ENCODE measurements around the gene CHST12. TPM values are rescaled to one million over a fixed set of nuclear protein-coding genes. Genes with fewer than 3 reads are reported as not detected.

Gene CHST12
- total and polyA plus RNA-seq, 2 of the 4 experiments (the other 2 are of a cell fraction) = 3.8 to 27.0 TPM

DNA sequence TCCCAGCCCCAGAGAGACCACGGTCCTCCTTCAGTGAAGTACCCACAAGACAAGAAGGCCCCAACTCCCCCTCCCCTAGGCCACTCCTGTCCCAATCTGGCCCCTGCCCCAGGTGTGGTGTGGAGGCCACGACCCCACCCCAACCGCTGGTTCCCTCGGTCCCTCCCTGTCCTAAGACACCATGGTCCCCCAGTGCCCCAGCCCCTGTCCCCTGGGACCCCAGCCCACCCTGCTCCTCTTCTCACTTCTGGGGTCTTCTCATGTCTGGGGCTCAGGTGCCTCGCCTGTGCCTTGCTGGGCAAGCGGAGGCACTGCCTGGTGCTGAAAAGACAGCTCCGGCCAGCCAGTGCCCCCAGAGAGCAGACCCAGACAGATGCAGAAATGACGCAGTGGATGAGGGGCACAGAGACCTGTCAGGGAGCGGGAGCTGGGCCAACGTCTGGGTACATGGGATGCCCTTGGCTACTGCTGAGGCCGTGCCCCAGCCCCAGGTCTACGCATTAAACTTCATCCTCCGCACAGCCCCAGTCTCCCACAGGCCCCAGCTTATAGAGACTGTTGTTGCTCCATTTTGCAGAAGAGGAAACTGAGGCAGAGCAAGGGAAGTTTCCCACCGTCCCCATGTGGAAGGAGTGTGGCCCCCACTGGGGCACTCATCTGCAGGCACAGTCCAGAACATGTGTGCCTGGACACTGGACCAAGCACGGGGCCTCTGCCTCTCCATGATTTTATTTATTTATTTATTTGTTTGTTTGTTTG, 58.0 kb downstream of the CHST12 start:
- H2BK120ac ChIP-seq (ENCODE audit: low read depth, low read length) = no peak overlapping the region
- no peak overlapping the region for H2AK5ac ChIP-seq (ENCODE audit: low read depth, low read length)
- H3K36me3 ChIP-seq (ENCODE audit: control insufficient read depth, insufficient read depth, low read length) = no peaks in the 10 kb centered on the region
- H2BK15ac ChIP-seq (ENCODE audit: low read depth, low read length) = no peak overlapping the region
- no peak overlapping the region for H3K18ac ChIP-seq (ENCODE audit: low read depth, low read length)
- H4K5ac ChIP-seq (ENCODE audit: low read depth, low read length) = no peak overlapping the region
- 0 out of 2 replicates have a peak, but pooled peaks cover 5% of the 10 kb centered on the region for H3K9me1 ChIP-seq (ENCODE audit: insufficient read depth, low read length)
- H3K4me1 ChIP-seq (ENCODE audit: control insufficient read depth, insufficient read depth, low read length) = no peaks in the 10 kb centered on the region; the same call in 1 of the 2 replicates
- H3K4ac ChIP-seq (ENCODE audit: low read depth, low read length) = no peak overlapping the region
- no peak overlapping the region for H3K14ac ChIP-seq (replicated peaks; ENCODE audit: low read depth, low read length)
- no peak overlapping the region for H3K4me3 ChIP-seq (ENCODE audit: insufficient read depth, low read depth, low read length)
- H2AFZ ChIP-seq (replicated peaks; ENCODE audit: low read length, poor library complexity) = no peak overlapping the region
- H4K8ac ChIP-seq (ENCODE audit: low read depth in 2 of 2, low read length in 2 of 2) = no peak overlapping the region
- no TSS peak for BruUV-seq (replicated peaks)
- no peak for TF ChIP-seq CEBPB (IDR thresholded peaks at IDR 0.05; ENCODE audit: low read depth, low read length)
- no peak for TF ChIP-seq RAD21 (IDR thresholded peaks at IDR 0.05; ENCODE audit: low read length)
- TF ChIP-seq BHLHE40 (IDR thresholded peaks at IDR 0.05; ENCODE audit: low read depth, low read length) = no peak
- TF ChIP-seq MXI1 (IDR thresholded peaks at IDR 0.05; ENCODE audit: borderline replicate concordance, low read depth, low read length) = no peak
- no peak for TF ChIP-seq POLR2A (IDR thresholded peaks at IDR 0.05; ENCODE audit: low read depth, low read length)
- TF ChIP-seq, protein P1, sequence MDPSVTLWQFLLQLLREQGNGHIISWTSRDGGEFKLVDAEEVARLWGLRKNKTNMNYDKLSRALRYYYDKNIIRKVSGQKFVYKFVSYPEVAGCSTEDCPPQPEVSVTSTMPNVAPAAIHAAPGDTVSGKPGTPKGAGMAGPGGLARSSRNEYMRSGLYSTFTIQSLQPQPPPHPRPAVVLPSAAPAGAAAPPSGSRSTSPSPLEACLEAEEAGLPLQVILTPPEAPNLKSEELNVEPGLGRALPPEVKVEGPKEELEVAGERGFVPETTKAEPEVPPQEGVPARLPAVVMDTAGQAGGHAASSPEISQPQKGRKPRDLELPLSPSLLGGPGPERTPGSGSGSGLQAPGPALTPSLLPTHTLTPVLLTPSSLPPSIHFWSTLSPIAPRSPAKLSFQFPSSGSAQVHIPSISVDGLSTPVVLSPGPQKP (IDR thresholded peaks at IDR 0.05; ENCODE audit: borderline replicate concordance, low read depth, low read length) = no peak
- TF ChIP-seq NFE2L2 (IDR thresholded peaks at IDR 0.05; ENCODE audit: low read depth, low read length) = no peak
- no peak for TF ChIP-seq USF2 (IDR thresholded peaks at IDR 0.05; ENCODE audit: low read depth, low read length)
- no peak for TF ChIP-seq MAFK (IDR thresholded peaks at IDR 0.05; ENCODE audit: low read depth, low read length)
- no peak for TF ChIP-seq SMC3 (IDR thresholded peaks at IDR 0.05; ENCODE audit: low read depth, low read length)
- H3K56ac ChIP-seq (ENCODE audit: extremely low read depth, insufficient read depth, low read length) = no peak overlapping the region
- DNase-seq (no peak), ATAC-seq (ENCODE audit: low read depth) (no peak; the same call in 1 of the 2 replicates)
- H2AK9ac ChIP-seq (replicated peaks; ENCODE audit: low read depth, low read length, poor library complexity) = no peak overlapping the region
- ChIA-PET CTCF (no interaction called here), POLR2A (ENCODE audit: unreplicated experiment) (no interaction called here)
- H4K91ac ChIP-seq (ENCODE audit: insufficient read depth, low read depth, low read length) = no peak overlapping the region
- no peaks in the 10 kb centered on the region; the same call in 1 of the 2 replicates for H3K27me3 ChIP-seq (ENCODE audit: control insufficient read depth, insufficient read depth, low read length)
- no peaks in the 10 kb centered on the region for H4K20me1 ChIP-seq (ENCODE audit: insufficient read depth, low read length)
- intact Hi-C loops (cut with micrococcal nuclease) = no loop called here
- H3K27ac ChIP-seq (ENCODE audit: insufficient read depth, low read length) = no peak overlapping the region
- H2BK5ac ChIP-seq (ENCODE audit: low read depth, low read length, poor library complexity, severe bottlenecking) = no peak overlapping the region
- dilution Hi-C loops (cut with HindIII; ENCODE audit: low sequenced_read_pairs, unreplicated experiment) = no loop called here
- in situ Hi-C loops (cut with MboI; ENCODE audit: low sequenced_read_pairs) = no loop called here
- peaks cover 3% of the 10 kb centered on the region for H3K9me3 ChIP-seq (ENCODE audit: control insufficient read depth, insufficient read depth, low read length)
- H2BK20ac ChIP-seq (ENCODE audit: low read depth, low read length) = no peak overlapping the region
- no peak overlapping the region for H3K9ac ChIP-seq (ENCODE audit: low read depth, low read length)
- 61% methylated on average over 7 of the region's 15 CpGs; no CpG with 5 or more reads in 1 of the 2 experiments for WGBS, 2 experiments (ENCODE audit: extremely low coverage in 2 of 2, insufficient read length in 1 of 2)
- no peaks in the 10 kb centered on the region for H3K79me1 ChIP-seq (ENCODE audit: low read depth in 1 of 2, low read length in 2 of 2)
- no peak overlapping the region for H3K23ac ChIP-seq (ENCODE audit: low read depth, low read length)
- no peak overlapping the region for H3K4me2 ChIP-seq (ENCODE audit: low read depth, low read length)

All from IMR-90 (cell line).